ENCODE data around the gene TMTC1.

GRCh38 chr12:29639893-29640495 is 143.7 kb downstream of the TMTC1 start:
- TF ChIP-seq POLR2A (IDR thresholded peaks at IDR 0.05; ENCODE audit: low read depth) (no peak), CTCF (IDR thresholded peaks at IDR 0.05) (no peak), POLR2AphosphoS5 (IDR thresholded peaks at IDR 0.05) (no peak), EP300 (IDR thresholded peaks at IDR 0.05) (no peak)
